Inflammatory macrophage (primary cell): ENCODE measurements around the gene TYMS.

Experiments
- DNase-seq, 2 donors: peaks; one replicate each; pipeline ENCODE4 v3.0.0-alpha.2; 2020 to 2022

Gene TYMS

DNA sequence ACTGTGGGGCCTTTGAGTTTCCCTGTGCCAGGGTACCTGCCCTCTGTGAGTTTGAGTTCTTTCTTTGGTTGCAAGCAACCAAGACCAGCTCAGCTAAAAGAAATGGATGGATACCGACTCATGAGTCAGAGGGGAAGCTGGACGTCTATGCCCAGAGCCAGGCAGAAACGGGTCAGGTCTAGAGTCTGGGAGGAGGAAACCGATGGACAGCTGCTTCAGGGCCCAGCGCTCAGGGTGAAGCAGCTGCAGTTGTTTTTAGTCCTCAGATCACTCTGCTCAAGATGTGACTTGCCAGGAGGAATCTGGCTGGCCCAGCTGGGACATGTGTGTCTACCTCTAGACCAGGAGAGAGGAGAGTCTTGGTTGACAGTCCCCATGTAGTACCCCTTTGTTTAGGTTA lies 10.1 kb upstream of the TYMS start:
- no peak for DNase-seq

- no peak for DNase-seq
These were observed 8.1 kb upstream of the TYMS start for GRCh38 chr18:649341-649740.

DNA sequence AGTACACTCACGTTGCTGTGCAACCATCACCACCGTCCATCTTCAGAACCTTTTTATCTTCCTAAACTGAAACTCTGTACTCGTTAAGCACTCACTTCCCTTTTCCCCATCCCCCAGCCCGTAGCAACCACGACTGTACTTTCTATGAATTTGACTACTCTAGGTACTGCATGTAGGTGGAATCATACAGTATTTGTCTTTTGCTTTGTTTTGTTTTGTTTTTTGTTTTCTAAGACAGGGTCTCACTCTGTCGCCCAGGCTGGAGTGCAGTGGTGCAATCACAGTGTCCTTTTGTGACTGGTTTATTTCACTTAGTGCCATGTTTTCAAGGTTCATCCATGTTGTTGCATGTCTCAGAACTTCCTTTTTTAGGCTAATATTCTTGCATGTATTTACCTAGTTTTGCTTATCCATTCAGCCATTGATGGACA lies 7.0 kb upstream of the TYMS start:
- DNase-seq: peak in 1 of 2 donors; percentile 11

DNA sequence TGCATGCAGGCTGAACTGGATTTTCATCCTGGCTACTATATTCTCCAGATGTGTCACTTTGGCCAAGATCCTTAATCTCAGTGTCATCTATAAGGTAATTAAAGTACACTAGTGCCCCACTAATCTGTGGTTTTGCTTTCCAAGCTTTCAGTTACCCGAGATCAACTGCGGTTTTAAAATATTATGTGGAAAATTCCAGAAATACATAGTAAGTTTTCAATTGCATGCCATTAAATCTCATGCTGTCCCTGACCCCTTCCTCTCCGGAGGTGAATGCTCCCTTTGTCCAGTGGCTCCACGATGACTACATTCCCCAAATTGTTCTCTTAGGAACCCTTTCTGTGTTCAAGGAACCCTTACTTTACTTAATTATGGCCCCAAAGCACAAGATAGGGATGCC lies 5.3 kb upstream of the TYMS start:
- no peak for DNase-seq

- no peak for DNase-seq
These were observed 3.9 kb upstream of the TYMS start for GRCh38 chr18:653512-653911.

DNA sequence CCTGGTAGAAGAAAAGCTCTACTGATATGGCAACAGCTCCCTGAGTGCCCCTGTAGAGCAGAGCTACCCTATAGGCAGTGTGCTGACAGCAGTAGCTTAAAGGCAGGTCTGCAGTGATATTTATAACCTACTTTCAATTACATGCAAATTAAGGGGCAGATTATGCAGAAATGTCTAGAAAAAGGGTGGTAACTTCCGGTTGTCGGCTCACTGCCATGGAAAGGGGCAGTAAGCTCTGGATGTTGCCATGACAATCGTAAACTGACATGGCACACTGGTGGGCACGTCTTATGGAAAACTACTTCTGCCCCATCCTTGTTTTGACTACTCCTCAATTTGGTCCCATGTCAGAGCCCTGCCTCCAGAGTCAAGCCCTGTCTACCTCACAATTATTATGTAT lies 2.9 kb upstream of the TYMS start:
- DNase-seq: no peak

DNA sequence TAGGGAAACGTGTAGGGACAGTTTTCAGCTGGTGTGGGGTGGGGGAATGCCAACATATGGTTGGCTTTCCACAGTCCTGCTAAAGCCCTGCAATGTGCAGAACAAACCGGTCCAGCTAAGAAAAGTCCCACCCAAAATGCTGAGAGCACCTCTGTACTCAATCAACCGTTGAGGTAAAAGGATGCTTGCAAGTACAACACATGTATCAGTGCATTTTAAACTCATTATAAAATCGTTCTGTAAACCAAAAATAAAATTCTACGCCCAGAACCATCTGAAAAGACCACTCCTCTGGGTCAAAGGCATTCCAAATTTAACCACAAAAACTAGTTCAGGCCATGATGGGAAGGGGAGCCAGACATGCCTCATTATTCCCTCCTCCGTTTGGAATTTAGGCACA lies 2.0 kb upstream of the TYMS start:
- DNase-seq: no peak

- DNase-seq: peak; percentile 69 to 82
These were observed 821 bp downstream of the TYMS start for GRCh38 chr18:658001-658946.

- no peak for DNase-seq
These were observed 1.6 kb downstream of the TYMS start for GRCh38 chr18:658947-659533.

DNA sequence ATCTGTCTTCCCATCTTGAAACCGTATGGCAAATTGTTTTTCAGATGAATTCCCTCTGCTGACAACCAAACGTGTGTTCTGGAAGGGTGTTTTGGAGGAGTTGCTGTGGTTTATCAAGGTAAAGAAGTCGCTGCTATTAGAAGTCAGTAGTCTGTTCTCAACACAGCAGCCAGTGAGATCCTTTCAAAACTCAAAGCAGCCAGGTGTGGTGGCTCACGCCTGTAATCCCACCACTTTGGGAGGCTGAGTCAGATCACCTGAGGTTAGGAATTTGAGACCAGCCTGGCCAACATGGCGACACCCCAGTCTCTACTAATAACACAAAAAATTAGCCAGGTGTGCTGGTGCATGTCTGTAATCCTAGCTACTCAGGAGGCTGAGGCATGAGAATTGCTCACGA lies 2.1 kb downstream of the TYMS start:
- DNase-seq: no peak

DNA sequence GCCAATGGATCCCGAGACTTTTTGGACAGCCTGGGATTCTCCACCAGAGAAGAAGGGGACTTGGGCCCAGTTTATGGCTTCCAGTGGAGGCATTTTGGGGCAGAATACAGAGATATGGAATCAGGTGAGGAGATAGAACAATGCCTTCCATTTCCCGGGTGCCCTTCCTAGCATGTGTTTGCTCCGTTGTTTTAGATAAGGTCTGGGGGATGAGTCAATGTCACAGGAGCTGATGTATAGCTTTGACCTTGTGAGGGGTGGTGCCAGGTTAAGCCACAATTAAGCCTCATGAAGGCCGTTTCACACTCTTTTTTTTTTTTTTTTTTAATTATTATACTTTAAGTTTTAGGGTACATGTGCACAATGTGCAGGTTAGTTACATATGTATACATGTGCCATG lies 4.7 kb downstream of the TYMS start:
- no peak for DNase-seq

- DNase-seq: no peak
These were observed 8.7 kb downstream of the TYMS start for GRCh38 chr18:666177-666576.

GRCh38 chr18:666628-667027 lies 9.2 kb downstream of the TYMS start:
- DNase-seq: no peak

GRCh38 chr18:668260-668659 lies 10.8 kb downstream of the TYMS start:
- DNase-seq: no peak

GRCh38 chr18:669077-669476 lies 11.6 kb downstream of the TYMS start:
- DNase-seq: no peak

DNA sequence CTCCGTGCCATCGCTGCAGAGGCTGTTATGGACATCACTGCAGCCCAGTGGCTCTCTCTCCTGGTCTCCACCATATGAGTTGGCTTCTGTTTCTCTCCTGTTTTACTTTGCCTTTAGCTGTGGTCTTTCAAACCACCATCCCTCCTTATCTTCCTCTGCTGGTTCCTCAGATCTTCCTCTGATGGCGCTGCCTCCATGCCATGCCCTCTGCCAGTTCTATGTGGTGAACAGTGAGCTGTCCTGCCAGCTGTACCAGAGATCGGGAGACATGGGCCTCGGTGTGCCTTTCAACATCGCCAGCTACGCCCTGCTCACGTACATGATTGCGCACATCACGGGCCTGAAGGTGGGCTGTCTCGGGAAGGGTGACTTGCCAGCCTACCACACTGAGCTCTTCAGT lies 13.1 kb downstream of the TYMS start:
- no peak for DNase-seq

- no peak for DNase-seq
These were observed 14.0 kb downstream of the TYMS start for GRCh38 chr18:671405-671804.

- DNase-seq: no peak
These were observed 15.9 kb downstream of the TYMS start for GRCh38 chr18:673317-673716.

DNA sequence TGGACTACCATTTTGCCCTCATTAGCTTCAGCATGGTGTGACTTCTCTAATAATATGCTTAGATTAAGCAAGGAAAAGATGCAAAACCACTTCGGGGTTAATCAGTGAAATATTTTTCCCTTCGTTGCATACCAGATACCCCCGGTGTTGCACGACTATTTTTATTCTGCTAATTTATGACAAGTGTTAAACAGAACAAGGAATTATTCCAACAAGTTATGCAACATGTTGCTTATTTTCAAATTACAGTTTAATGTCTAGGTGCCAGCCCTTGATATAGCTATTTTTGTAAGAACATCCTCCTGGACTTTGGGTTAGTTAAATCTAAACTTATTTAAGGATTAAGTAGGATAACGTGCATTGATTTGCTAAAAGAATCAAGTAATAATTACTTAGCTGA lies 16.3 kb downstream of the TYMS start:
- DNase-seq: no peak

DNA sequence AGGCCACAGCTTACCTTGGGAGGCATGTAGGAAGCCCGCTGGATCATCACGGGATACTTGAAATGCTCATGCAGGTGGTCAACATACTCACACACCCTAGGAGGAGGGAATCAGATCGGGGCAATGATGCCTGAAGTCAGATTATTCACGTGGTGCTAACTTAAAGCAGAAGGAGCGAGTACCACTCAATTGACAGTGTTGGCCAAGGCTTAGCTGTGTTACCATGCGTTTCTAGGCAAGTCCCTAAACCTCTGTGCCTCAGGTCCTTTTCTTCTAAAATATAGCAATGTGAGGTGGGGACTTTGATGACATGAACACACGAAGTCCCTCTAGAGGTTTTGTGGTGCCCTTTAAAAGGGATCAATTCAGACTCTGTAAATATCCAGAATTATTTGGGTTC lies 17.9 kb downstream of the TYMS start:
- DNase-seq: no peak

- no peak for DNase-seq
These were observed 18.6 kb downstream of the TYMS start for GRCh38 chr18:676069-676468.

GRCh38 chr18:676736-677135 lies 19.3 kb downstream of the TYMS start:
- no peak for DNase-seq

DNA sequence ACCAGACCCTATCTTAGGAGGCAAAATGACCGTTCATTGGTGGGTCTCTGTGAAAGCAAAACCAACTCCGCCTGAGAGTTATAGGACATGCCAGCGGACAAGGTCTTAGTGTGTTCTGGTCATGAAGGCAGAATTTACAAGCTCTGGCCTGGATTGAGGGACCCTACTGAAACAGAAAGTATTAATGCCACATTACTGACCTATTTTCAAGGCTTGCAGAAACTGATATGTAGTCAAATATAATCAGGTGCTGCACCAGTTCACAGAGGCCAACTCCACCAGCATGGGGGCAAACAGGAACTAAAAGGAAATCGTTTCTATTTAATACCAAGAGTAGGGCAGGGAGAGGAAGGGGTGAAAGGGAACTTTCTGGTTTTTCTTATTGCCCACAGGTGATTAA lies 19.7 kb downstream of the TYMS start:
- DNase-seq: no peak

DNA sequence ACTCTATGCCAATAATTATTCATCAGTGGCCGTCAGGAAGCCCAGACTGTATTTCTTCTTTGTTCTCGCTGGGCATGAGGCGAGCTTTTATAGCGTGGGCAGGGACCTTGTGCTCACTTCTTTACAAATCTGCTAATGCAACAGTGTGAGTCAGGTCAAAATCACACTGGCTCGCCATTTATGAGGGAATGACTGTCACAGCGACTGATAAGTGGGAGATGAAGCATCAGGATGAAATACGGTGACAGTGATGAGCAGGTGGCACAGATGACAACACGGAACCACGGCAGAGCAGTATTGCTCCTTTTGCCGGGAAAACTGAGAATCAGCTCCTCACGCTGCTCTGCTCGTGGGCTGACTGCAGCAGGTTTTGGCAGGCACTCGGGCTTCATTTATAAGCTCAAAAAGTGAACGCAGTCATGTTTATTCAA lies 20.5 kb downstream of the TYMS start:
- DNase-seq: peak in 1 of 2 donors; percentile 15
